ENCODE results near the gene FSHR.

- TF ChIP-seq SP1 (IDR thresholded peaks at IDR 0.05) (no peak), FOXA1 (IDR thresholded peaks at IDR 0.05) (no peak), LEF1 (IDR thresholded peaks at IDR 0.05; ENCODE audit: borderline replicate concordance) (no peak), ZNF384 (IDR thresholded peaks at IDR 0.05) (no peak), PKNOX1 (IDR thresholded peaks at IDR 0.05) (no peak), ELF4 (IDR thresholded peaks at IDR 0.05) (no peak), SUZ12 (IDR thresholded peaks at IDR 0.05) (no peak), L3MBTL2 (conservative IDR thresholded peaks at IDR 0.05) (no peak), FOXM1 (IDR thresholded peaks at IDR 0.05; ENCODE audit: borderline replicate concordance) (no peak), TARDBP (IDR thresholded peaks at IDR 0.05) (no peak), BHLHE40 (IDR thresholded peaks at IDR 0.05; ENCODE audit: borderline replicate concordance) (no peak), HDGF (IDR thresholded peaks at IDR 0.05; ENCODE audit: borderline replicate concordance) (no peak), CTBP1 (IDR thresholded peaks at IDR 0.05; ENCODE audit: borderline replicate concordance) (no peak)
These were observed 239.7 kb downstream of the FSHR start for GRCh38 chr2:48914477-48915089.
